ENCODE measurements around the gene ADAMTS13.

ADAMTS13 gene

GRCh38 chr9:133494636-133495326, 72.6 kb downstream of the ADAMTS13 start:
- TF ChIP-seq CTCF (conservative IDR thresholded peaks at IDR 0.05; ENCODE audit: low read depth, low read length), result no peak
- no peaks in the 10 kb centered on the region for H3K79me2 ChIP-seq (ENCODE audit: insufficient read depth, low read depth)
- H3K4me1 ChIP-seq (ENCODE audit: low read depth, poor library complexity, severe bottlenecking), result no peaks in the 10 kb centered on the region
- no peak overlapping the region for H3K4me2 ChIP-seq
- H3K36me3 ChIP-seq (ENCODE audit: insufficient read depth), result no peaks in the 10 kb centered on the region
- no peak overlapping the region for H2AFZ ChIP-seq (ENCODE audit: low read depth)
- no peak overlapping the region for H3K27ac ChIP-seq
- peaks cover 72% of the 10 kb centered on the region; the same call in 1 of the 2 replicates for H3K27me3 ChIP-seq (ENCODE audit: insufficient read depth, low read depth)
- no peaks in the 10 kb centered on the region for H4K20me1 ChIP-seq (ENCODE audit: insufficient read depth)
- H3K9ac ChIP-seq, result no peak overlapping the region
- no peak overlapping the region for H3K4me3 ChIP-seq (IDR thresholded peaks at IDR 0.05; ENCODE audit: insufficient read depth, low read depth, low read length)

- no peak overlapping the region for H3K27ac ChIP-seq
- H3K36me3 ChIP-seq (ENCODE audit: insufficient read depth), result no peaks in the 10 kb centered on the region
Measured at GRCh38 chr9:133495327-133496293, 73.4 kb downstream of the ADAMTS13 start.

GRCh38 chr9:133496861-133497842, 75.0 kb downstream of the ADAMTS13 start:
- H3K27ac ChIP-seq, result no peak overlapping the region
- H4K20me1 ChIP-seq (ENCODE audit: insufficient read depth), result no peaks in the 10 kb centered on the region
- no peak for TF ChIP-seq CTCF (conservative IDR thresholded peaks at IDR 0.05; ENCODE audit: low read depth, low read length)
- no peak overlapping the region for H2AFZ ChIP-seq (ENCODE audit: low read depth)
- no peaks in the 10 kb centered on the region for H3K36me3 ChIP-seq (ENCODE audit: insufficient read depth)
- H3K4me3 ChIP-seq (IDR thresholded peaks at IDR 0.05; ENCODE audit: insufficient read depth, low read depth, low read length), result no peak overlapping the region
- H3K9ac ChIP-seq, result no peak overlapping the region
- H3K79me2 ChIP-seq (ENCODE audit: insufficient read depth, low read depth), result no peaks in the 10 kb centered on the region
- H3K4me2 ChIP-seq, result no peak overlapping the region
- peaks cover 69% of the 10 kb centered on the region; the same call in 1 of the 2 replicates for H3K27me3 ChIP-seq (ENCODE audit: insufficient read depth, low read depth)
- H3K4me1 ChIP-seq (ENCODE audit: low read depth, poor library complexity, severe bottlenecking), result no peaks in the 10 kb centered on the region

More at GRCh38 chr9:133495327-133496293, 73.4 kb downstream of the ADAMTS13 start:
- H3K9ac ChIP-seq, result no peak overlapping the region
- H3K4me3 ChIP-seq (IDR thresholded peaks at IDR 0.05; ENCODE audit: insufficient read depth, low read depth, low read length), result no peak overlapping the region
- no peaks in the 10 kb centered on the region for H3K4me1 ChIP-seq (ENCODE audit: low read depth, poor library complexity, severe bottlenecking)
- no peaks in the 10 kb centered on the region for H4K20me1 ChIP-seq (ENCODE audit: insufficient read depth)
- no peak for TF ChIP-seq CTCF (conservative IDR thresholded peaks at IDR 0.05; ENCODE audit: low read depth, low read length)
- H3K79me2 ChIP-seq (ENCODE audit: insufficient read depth, low read depth), result no peaks in the 10 kb centered on the region
- peaks cover 71% of the 10 kb centered on the region; the same call in 1 of the 2 replicates for H3K27me3 ChIP-seq (ENCODE audit: insufficient read depth, low read depth)
- H2AFZ ChIP-seq (ENCODE audit: low read depth), result no peak overlapping the region
- H3K4me2 ChIP-seq, result no peak overlapping the region
